ENCODE results near the gene MAP2K7.

DNA sequence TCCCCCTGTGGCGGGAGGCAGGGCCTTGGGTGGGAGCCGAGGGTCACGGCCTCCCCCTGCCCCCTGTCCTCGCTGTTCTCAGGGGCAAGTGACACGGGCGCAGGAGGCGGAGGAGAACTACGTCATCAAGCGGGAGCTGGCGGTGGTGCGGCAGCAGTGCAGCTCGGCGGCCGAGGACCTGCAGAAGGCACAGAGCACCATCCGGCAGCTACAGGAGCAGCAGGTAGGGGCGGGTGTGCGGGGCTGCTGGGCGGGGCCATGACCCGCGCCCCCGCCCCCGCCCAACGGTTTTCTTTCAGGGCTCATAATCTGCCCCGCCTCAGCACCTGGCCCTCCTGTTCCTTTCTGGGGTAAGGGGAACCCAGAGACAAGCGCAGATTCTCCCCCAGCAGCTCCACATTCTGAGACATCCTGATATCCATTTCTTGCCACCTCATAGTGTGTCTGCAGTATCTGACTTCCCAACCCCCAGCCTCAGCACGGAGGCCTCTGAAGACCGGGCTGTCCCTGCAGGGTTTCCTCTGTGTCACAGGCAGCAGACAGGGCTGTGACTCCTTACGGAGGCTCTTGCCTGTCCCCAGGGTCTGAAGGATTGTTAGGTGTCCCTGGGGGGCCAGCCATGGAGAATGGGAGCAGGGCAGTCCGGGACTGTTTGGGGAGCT, 45.4 kb upstream of the MAP2K7 start:
- TF ChIP-seq, protein P1, sequence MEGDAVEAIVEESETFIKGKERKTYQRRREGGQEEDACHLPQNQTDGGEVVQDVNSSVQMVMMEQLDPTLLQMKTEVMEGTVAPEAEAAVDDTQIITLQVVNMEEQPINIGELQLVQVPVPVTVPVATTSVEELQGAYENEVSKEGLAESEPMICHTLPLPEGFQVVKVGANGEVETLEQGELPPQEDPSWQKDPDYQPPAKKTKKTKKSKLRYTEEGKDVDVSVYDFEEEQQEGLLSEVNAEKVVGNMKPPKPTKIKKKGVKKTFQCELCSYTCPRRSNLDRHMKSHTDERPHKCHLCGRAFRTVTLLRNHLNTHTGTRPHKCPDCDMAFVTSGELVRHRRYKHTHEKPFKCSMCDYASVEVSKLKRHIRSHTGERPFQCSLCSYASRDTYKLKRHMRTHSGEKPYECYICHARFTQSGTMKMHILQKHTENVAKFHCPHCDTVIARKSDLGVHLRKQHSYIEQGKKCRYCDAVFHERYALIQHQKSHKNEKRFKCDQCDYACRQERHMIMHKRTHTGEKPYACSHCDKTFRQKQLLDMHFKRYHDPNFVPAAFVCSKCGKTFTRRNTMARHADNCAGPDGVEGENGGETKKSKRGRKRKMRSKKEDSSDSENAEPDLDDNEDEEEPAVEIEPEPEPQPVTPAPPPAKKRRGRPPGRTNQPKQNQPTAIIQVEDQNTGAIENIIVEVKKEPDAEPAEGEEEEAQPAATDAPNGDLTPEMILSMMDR (IDR thresholded peaks at IDR 0.05): no peak
- no peak for TF ChIP-seq POLR2A (IDR thresholded peaks at IDR 0.05)
